ENCODE measurements around the gene FAM222A.

FAM222A gene

DNA sequence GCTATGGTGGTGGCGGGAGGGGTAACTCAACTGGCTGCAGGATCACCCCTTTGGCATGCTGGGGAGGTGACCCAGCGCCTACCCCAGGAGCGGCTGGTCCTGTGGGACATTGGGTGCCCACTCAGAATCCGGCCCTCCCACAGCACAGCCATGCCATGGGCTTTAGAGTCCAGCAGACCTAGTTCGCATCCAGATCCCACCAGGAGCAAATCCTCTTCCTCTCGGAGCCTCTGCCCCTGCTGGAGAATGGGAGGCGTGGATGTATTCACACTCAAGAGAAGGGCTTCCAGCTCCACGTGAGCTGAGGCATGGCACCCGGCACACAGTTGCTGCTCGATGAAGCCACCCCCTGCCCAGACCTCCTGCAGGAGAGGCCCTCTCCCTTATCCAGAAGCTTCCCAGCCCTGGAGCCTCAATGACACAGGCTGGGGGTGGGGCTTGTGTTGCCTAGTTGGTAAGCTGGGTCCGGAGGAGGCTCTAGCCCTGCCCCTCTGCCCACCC, 17.7 kb downstream of the FAM222A start:
- TF ChIP-seq EZH2phosphoT487 (IDR thresholded peaks at IDR 0.05; ENCODE audit: borderline replicate concordance, low read length): no peak
- TF ChIP-seq, protein P1, sequence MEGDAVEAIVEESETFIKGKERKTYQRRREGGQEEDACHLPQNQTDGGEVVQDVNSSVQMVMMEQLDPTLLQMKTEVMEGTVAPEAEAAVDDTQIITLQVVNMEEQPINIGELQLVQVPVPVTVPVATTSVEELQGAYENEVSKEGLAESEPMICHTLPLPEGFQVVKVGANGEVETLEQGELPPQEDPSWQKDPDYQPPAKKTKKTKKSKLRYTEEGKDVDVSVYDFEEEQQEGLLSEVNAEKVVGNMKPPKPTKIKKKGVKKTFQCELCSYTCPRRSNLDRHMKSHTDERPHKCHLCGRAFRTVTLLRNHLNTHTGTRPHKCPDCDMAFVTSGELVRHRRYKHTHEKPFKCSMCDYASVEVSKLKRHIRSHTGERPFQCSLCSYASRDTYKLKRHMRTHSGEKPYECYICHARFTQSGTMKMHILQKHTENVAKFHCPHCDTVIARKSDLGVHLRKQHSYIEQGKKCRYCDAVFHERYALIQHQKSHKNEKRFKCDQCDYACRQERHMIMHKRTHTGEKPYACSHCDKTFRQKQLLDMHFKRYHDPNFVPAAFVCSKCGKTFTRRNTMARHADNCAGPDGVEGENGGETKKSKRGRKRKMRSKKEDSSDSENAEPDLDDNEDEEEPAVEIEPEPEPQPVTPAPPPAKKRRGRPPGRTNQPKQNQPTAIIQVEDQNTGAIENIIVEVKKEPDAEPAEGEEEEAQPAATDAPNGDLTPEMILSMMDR (IDR thresholded peaks at IDR 0.05; ENCODE audit: low read depth, low read length, poor library complexity, severe bottlenecking): no peak
- no peaks in the 10 kb centered on the region for H3K36me3 ChIP-seq (ENCODE audit: control insufficient read depth, low read length)
- no peaks in the 10 kb centered on the region for H3F3A ChIP-seq (ENCODE audit: control insufficient read depth, insufficient read depth)
- H3K27ac ChIP-seq (ENCODE audit: low read depth, low read length): no peak overlapping the region
- no peak overlapping the region for H3K4me2 ChIP-seq (ENCODE audit: low read length)
- H3K9me3 ChIP-seq (ENCODE audit: control insufficient read depth, insufficient read depth, low read length): no peaks in the 10 kb centered on the region
- H3K27me3 ChIP-seq (ENCODE audit: control insufficient read depth, low read length): no peaks in the 10 kb centered on the region
- no peaks in the 10 kb centered on the region for H3K79me2 ChIP-seq (ENCODE audit: control insufficient read depth, low read length)
- no peak overlapping the region for H3K4me3 ChIP-seq (ENCODE audit: low read length)
- no peaks in the 10 kb centered on the region for H3K4me1 ChIP-seq (ENCODE audit: control insufficient read depth, low read length)
- H4K20me1 ChIP-seq (ENCODE audit: control insufficient read depth, insufficient read depth, low read depth, low read length): no peaks in the 10 kb centered on the region
- H3K9me2 ChIP-seq (replicated peaks; ENCODE audit: control insufficient read depth, low read length): no peaks in the 10 kb centered on the region

DNA sequence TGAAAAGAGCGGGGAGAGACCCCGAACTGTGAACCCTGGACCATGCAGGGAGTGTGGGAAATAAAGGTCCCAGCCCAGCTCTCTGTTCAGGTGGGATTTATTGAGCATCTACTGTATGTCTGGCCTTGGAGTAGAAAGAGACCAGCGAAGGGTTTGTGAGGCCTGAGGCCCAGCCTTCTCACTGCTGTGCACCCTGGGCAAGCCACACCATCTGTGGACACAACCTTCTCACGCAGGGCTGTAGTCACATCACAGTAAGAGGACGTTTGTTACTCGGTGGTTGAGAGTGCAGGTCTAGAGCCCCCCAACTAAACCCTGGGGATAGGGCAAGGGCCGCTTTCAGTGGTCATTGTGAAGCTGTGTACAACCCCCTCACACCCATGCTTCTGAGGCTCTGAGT, 18.2 kb downstream of the FAM222A start:
- Histone ChIP-seq H3F3A (ENCODE audit: control insufficient read depth, insufficient read depth) (no peaks in the 10 kb centered on the region), H3K4me3 (ENCODE audit: low read length) (no peak overlapping the region), H3K4me1 (ENCODE audit: control insufficient read depth, low read length) (no peaks in the 10 kb centered on the region), H3K4me2 (ENCODE audit: low read length) (no peak overlapping the region), H3K27ac (ENCODE audit: low read depth, low read length) (no peak overlapping the region), H3K27me3 (ENCODE audit: control insufficient read depth, low read length) (no peaks in the 10 kb centered on the region), H3K79me2 (ENCODE audit: control insufficient read depth, low read length) (no peaks in the 10 kb centered on the region), H3K9me3 (ENCODE audit: control insufficient read depth, insufficient read depth, low read length) (no peaks in the 10 kb centered on the region), H3K36me3 (ENCODE audit: control insufficient read depth, low read length) (no peaks in the 10 kb centered on the region), H3K9me2 (replicated peaks; ENCODE audit: control insufficient read depth, low read length) (no peaks in the 10 kb centered on the region), H4K20me1 (ENCODE audit: control insufficient read depth, insufficient read depth, low read depth, low read length) (no peaks in the 10 kb centered on the region)
- TF ChIP-seq, protein P1 (IDR thresholded peaks at IDR 0.05; ENCODE audit: low read depth, low read length, poor library complexity, severe bottlenecking): no peak
- TF ChIP-seq EZH2phosphoT487 (IDR thresholded peaks at IDR 0.05; ENCODE audit: borderline replicate concordance, low read length): no peak

DNA sequence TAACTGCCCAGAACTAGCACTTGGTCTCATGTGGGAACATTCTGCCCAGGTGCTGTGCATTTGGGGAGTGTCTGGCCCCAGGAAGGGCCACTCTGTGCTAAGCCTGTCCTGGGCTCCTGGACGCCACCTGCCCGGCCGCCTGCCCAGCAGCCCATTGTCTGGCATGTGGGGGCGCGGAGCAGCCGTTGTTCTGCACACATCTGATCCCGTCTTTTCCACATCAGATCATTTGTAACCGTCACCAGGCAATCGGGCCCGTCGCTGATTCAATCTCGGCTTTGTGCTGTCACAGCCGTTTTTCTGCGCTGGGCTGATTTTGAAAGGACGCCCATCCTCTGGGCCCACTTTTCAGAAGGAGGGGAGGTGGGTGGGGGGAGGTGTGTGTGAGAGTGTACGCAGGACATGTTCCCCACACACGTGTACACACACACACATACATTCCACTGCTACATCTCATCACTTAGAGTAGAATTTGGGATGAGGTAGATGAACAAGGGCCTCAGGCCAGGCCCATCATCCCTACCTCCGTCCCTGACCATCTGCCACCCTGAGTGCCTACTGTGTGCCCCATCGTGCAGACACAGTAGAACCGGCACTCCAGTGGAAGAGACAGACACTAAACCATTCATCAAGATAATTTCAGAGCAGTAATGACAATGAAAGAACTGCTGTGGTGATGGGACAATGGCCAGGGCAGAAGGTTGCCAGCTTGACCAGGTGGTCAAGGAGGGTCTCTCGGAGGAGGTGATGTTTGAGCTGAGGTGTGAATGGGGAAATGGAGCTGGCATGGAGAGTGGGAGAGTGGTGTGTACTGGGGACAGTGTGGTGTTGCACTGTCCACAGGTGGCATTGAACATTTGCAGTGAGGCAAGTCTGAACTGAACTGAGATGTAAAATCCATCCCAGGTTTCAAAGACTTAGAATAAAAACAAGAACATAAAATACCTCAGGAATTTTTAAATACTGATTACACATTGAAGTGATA, 19.0 kb downstream of the FAM222A start:
- no peak overlapping the region for H3K27ac ChIP-seq (ENCODE audit: low read depth, low read length)
- no peaks in the 10 kb centered on the region for H3F3A ChIP-seq (ENCODE audit: control insufficient read depth, insufficient read depth)
- no peaks in the 10 kb centered on the region for H3K27me3 ChIP-seq (ENCODE audit: control insufficient read depth, low read length)
- TF ChIP-seq EZH2phosphoT487 (IDR thresholded peaks at IDR 0.05; ENCODE audit: borderline replicate concordance, low read length): no peak
- TF ChIP-seq, protein P1 (IDR thresholded peaks at IDR 0.05; ENCODE audit: low read depth, low read length, poor library complexity, severe bottlenecking): no peak
- no peaks in the 10 kb centered on the region for H4K20me1 ChIP-seq (ENCODE audit: control insufficient read depth, insufficient read depth, low read depth, low read length)
- no peaks in the 10 kb centered on the region for H3K4me1 ChIP-seq (ENCODE audit: control insufficient read depth, low read length)
- no peaks in the 10 kb centered on the region for H3K9me2 ChIP-seq (replicated peaks; ENCODE audit: control insufficient read depth, low read length)
- no peaks in the 10 kb centered on the region for H3K9me3 ChIP-seq (ENCODE audit: control insufficient read depth, insufficient read depth, low read length)
- H3K4me3 ChIP-seq (ENCODE audit: low read length): no peak overlapping the region
- no peaks in the 10 kb centered on the region for H3K79me2 ChIP-seq (ENCODE audit: control insufficient read depth, low read length)
- no peaks in the 10 kb centered on the region for H3K36me3 ChIP-seq (ENCODE audit: control insufficient read depth, low read length)
- H3K4me2 ChIP-seq (ENCODE audit: low read length): no peak overlapping the region
